Stimulated activated CD4-positive, alpha-beta T cell treated with anti-CD3 and anti-CD28 coated beads, TNF-alpha, amount 100 ng/mL, for 24 hours (primary cell): Measurements from ENCODE around the gene SRD5A3.

Source experiments
- DNase-seq, 3 experiments: peaks; one replicate each; pipeline ENCODE4 v3.0.0-alpha.2; 2020; ENCODE audit warnings: low read depth in 3 of 3

The SRD5A3 gene

GRCh38 chr4:55345980-55346850 is at the start of gene SRD5A3:
SRD5A3 (plus strand) TSS chr4:55346242; CDS start chr4:55346337, 95 bp downstream.
- peak; percentile 57 to 84 (median 73) for DNase-seq

GRCh38 chr4:55297346-55297745 is 48.7 kb upstream of the SRD5A3 start:
- DNase-seq: no peak

GRCh38 chr4:55303760-55304165 is 42.3 kb upstream of the SRD5A3 start:
- no peak for DNase-seq

- DNase-seq: no peak
Observed at GRCh38 chr4:55304303-55304702, 41.7 kb upstream of the SRD5A3 start.

GRCh38 chr4:55308071-55308470 is 38.0 kb upstream of the SRD5A3 start:
- no peak for DNase-seq

- no peak for DNase-seq
Observed at GRCh38 chr4:55311792-55312488, 34.1 kb upstream of the SRD5A3 start.

DNA sequence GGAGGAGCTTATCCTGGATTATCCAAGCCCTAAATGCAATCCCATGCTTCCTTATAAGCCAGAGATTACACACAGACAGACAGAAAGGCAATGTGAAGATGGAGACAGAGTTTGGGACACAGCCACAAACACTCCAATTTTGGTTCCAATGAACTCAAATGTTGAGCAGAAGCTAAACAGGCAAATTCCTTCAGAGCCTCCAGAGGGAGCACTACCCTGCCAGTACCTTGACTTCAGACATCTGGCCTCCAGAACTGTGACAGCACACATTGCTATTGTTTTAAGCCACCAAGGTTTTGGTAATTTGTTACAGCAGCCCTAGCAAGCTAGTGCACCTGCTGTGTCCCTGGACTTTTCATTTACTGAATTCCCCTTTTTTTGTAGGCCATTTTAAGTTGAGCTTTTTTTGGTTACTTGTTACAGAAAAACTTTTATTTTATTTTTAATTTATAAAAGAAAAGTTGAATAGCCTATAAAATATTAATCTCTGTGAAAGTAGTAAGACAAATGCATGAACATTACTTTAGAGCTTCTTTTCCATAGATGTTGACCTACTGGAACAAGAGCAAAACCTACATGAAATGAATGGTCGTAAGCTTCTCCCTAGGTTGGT is 33.4 kb upstream of the SRD5A3 start:
- DNase-seq: peak in 2 of 3 experiments; percentile 7 to 11

GRCh38 chr4:55314141-55314820 is 31.8 kb upstream of the SRD5A3 start:
- no peak for DNase-seq

GRCh38 chr4:55318175-55319129 is 27.6 kb upstream of the SRD5A3 start:
- DNase-seq: peak in 1 of 3 experiments; percentile 7

DNA sequence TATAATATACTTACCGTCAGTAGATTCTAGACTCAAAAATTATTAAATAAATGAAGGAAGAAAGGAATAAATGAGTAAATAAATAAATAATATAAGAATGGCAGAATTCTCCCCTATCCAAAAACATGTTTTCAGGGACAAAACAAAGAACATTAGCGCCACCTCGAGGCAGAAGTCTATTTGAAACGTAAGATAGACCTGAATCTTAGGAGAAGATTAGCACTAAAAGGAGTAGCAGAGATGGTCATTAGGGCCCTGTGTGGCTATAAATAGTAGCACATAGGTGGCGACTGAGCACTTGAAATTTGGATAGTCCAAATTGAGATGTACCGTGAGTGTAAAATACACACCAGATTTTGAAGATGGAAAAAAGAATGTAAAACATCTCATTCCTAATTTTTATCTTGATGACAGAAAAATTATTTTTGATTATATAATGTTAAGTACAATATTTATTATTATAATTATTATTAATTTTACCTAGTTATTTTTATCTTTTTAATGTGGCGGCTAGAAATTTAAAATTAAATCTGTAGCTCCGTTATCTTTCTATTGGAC is 24.3 kb upstream of the SRD5A3 start:
- DNase-seq: peak; percentile 22 to 55 (median 47)

- DNase-seq: no peak
Observed at GRCh38 chr4:55323375-55323774, 22.7 kb upstream of the SRD5A3 start.

GRCh38 chr4:55326629-55327028 is 19.4 kb upstream of the SRD5A3 start:
- DNase-seq: no peak

GRCh38 chr4:55329012-55329411 is 17.0 kb upstream of the SRD5A3 start:
- DNase-seq: no peak

GRCh38 chr4:55330241-55330640 is 15.8 kb upstream of the SRD5A3 start:
- no peak for DNase-seq

DNA sequence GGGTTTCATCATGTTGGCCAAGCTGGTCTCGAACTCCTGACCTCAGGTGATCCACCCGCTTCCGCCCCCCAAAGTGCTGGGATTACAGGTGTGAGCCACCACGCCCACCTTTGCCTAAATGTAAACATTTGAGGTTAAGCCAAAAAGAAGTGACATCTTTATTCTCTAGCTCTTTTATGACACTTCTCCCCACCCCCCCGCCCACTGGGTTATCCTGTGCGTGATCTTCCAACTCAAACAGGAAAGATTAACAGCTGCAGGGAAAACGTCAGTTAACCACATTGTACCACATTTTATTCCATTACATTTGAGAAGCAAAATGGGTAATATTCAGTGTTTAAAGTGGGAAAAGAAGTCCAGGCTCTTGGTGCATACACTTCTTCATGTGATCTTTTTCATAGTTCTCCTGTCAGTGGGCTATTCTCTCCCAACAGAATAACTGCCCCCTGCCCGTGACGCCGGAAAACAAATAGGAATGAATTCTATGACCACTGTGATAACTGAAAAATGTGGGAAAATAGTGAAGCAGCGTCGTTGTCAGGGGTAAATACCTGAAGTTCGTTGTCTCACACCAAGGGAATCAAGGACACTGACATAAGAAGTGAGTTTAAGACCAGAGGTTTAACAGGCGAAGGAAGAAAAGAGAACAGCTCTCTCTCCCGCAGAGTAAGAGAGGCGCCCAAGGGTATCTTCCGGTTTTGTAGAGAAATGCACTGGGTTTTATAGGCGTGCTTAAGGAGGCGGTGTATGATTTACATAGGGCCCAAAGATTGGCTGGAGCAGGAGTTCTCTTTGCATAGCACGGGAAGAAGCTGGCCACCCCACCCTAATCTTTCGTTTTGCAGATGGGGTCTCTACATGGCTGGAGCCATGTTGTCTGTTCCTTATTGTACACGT is 9.7 kb upstream of the SRD5A3 start:
- DNase-seq: peak in 1 of 3 experiments; percentile 21

GRCh38 chr4:55337944-55338343 is 8.1 kb upstream of the SRD5A3 start:
- no peak for DNase-seq

- no peak for DNase-seq
Observed at GRCh38 chr4:55338486-55338885, 7.6 kb upstream of the SRD5A3 start.

- no peak for DNase-seq
Observed at GRCh38 chr4:55340266-55340665, 5.8 kb upstream of the SRD5A3 start.

DNA sequence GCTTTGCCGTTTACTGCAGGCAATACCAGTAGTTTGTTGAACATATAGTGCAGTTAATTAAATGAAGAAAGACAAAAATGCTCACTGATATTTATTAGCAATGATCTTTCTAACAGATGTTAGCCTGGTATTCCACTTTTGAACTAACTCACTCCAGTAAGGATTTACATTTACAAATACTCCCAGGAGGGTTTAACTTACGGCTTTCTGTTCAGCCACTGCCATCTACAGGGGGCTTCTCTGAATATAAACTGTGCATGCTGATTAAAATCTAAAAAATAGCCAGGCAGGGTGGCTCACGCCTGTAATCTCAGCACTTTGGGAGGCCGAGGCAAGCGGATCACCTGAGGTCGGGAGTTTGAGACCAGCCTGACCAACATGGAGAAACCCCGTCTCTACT is 2.2 kb upstream of the SRD5A3 start:
- DNase-seq: no peak
